ENCODE results near the gene MYB.

DNA sequence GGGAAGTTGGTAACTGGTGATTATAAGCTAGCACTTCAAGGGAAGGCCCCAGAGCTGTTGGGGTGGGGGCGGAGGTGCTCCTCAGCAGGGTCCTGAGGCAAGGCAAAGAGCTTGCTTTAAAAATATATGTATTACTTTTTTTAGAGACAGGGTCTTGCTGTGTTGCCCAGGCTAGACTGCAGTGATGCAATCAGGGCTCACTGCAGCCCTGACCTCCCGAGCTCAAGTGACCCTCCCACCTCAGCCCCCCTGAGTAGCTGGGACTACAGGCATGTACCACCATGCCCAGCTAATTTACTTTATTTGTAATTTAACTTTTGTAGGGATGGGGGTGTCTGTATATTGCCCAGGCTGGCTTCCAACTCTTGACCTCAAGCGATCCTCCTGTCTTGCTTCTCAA, 87.2 kb downstream of the MYB start:
- TF ChIP-seq ZNF121 (tag by site-specific recombination; IDR thresholded peaks at IDR 0.05) (no peak), TCF7L2 (IDR thresholded peaks at IDR 0.05; ENCODE audit: borderline replicate concordance, low read depth, low read length) (no peak), ZNF175 (tag by site-specific recombination; IDR thresholded peaks at IDR 0.05) (no peak), ZNF48 (tag by site-specific recombination; IDR thresholded peaks at IDR 0.05) (no peak), SETDB1 (IDR thresholded peaks at IDR 0.05; ENCODE audit: insufficient read length, low read length) (no peak), ZNF24 (tag by site-specific recombination; IDR thresholded peaks at IDR 0.05) (no peak), ZNF658 (tag by site-specific recombination; IDR thresholded peaks at IDR 0.05) (no peak), ZBTB1 (tag by site-specific recombination; IDR thresholded peaks at IDR 0.05) (no peak), BCL11A (tag by site-specific recombination; IDR thresholded peaks at IDR 0.05; ENCODE audit: low read depth) (no peak), ZNF549 (tag by site-specific recombination; IDR thresholded peaks at IDR 0.05) (no peak)
- TF ChIP-seq, protein P1, sequence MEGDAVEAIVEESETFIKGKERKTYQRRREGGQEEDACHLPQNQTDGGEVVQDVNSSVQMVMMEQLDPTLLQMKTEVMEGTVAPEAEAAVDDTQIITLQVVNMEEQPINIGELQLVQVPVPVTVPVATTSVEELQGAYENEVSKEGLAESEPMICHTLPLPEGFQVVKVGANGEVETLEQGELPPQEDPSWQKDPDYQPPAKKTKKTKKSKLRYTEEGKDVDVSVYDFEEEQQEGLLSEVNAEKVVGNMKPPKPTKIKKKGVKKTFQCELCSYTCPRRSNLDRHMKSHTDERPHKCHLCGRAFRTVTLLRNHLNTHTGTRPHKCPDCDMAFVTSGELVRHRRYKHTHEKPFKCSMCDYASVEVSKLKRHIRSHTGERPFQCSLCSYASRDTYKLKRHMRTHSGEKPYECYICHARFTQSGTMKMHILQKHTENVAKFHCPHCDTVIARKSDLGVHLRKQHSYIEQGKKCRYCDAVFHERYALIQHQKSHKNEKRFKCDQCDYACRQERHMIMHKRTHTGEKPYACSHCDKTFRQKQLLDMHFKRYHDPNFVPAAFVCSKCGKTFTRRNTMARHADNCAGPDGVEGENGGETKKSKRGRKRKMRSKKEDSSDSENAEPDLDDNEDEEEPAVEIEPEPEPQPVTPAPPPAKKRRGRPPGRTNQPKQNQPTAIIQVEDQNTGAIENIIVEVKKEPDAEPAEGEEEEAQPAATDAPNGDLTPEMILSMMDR (tag by site-specific recombination; IDR thresholded peaks at IDR 0.05): no peak
- TF ChIP-seq, protein P2, sequence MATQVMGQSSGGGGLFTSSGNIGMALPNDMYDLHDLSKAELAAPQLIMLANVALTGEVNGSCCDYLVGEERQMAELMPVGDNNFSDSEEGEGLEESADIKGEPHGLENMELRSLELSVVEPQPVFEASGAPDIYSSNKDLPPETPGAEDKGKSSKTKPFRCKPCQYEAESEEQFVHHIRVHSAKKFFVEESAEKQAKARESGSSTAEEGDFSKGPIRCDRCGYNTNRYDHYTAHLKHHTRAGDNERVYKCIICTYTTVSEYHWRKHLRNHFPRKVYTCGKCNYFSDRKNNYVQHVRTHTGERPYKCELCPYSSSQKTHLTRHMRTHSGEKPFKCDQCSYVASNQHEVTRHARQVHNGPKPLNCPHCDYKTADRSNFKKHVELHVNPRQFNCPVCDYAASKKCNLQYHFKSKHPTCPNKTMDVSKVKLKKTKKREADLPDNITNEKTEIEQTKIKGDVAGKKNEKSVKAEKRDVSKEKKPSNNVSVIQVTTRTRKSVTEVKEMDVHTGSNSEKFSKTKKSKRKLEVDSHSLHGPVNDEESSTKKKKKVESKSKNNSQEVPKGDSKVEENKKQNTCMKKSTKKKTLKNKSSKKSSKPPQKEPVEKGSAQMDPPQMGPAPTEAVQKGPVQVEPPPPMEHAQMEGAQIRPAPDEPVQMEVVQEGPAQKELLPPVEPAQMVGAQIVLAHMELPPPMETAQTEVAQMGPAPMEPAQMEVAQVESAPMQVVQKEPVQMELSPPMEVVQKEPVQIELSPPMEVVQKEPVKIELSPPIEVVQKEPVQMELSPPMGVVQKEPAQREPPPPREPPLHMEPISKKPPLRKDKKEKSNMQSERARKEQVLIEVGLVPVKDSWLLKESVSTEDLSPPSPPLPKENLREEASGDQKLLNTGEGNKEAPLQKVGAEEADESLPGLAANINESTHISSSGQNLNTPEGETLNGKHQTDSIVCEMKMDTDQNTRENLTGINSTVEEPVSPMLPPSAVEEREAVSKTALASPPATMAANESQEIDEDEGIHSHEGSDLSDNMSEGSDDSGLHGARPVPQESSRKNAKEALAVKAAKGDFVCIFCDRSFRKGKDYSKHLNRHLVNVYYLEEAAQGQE (tag by site-specific recombination; IDR thresholded peaks at IDR 0.05): no peak

Data from HEK293 (cell line).